ENCODE measurements around the gene UGT1A10.

Gene UGT1A10

GRCh38 chr2:233673896-233674295 lies 37.6 kb downstream of the UGT1A10 start:
- Mint-ChIP-seq H3K4me1 (ENCODE audit: low read depth) (no peaks in the 10 kb centered on the region), H3K4me3 (no peak overlapping the region), H3K36me3 (ENCODE audit: low read depth) (no peaks in the 10 kb centered on the region), H3K27ac (no peak overlapping the region), H3K9me3 (no peaks in the 10 kb centered on the region), H3K27me3 (peaks cover 46% of the 10 kb centered on the region)
- no peak for DNase-seq

DNA sequence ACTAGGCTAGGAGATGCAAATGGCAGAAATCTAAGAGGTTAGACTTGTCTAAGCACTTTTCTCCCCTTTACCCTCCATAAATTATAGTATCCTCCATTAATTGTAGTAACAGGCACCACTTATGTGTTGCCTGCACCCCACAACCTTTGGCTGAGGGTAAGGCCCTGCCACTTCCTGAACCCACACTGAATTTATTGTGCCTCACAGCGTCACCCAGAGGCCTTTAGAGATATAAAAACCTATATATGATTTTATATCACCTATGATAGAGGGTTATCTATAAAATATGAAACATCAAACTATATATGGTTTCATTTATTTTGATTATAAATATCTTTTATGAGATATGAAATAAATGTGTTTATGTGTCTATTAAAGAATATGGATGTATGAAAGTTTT lies 38.1 kb downstream of the UGT1A10 start:
- Mint-ChIP-seq H3K36me3 (ENCODE audit: low read depth) (no peaks in the 10 kb centered on the region), H3K27ac (no peak overlapping the region), H3K4me3 (no peak overlapping the region), H3K9me3 (no peaks in the 10 kb centered on the region), H3K27me3 (peaks cover 47% of the 10 kb centered on the region), H3K4me1 (ENCODE audit: low read depth) (no peaks in the 10 kb centered on the region)
- DNase-seq: no peak

GRCh38 chr2:233674995-233675394 lies 38.7 kb downstream of the UGT1A10 start:
- H3K27ac Mint-ChIP-seq: no peak overlapping the region
- no peaks in the 10 kb centered on the region for H3K4me1 Mint-ChIP-seq (ENCODE audit: low read depth)
- H3K9me3 Mint-ChIP-seq: no peaks in the 10 kb centered on the region
- no peaks in the 10 kb centered on the region for H3K36me3 Mint-ChIP-seq (ENCODE audit: low read depth)
- H3K4me3 Mint-ChIP-seq: no peak overlapping the region
- peaks cover 49% of the 10 kb centered on the region for H3K27me3 Mint-ChIP-seq
- no peak for DNase-seq

DNA sequence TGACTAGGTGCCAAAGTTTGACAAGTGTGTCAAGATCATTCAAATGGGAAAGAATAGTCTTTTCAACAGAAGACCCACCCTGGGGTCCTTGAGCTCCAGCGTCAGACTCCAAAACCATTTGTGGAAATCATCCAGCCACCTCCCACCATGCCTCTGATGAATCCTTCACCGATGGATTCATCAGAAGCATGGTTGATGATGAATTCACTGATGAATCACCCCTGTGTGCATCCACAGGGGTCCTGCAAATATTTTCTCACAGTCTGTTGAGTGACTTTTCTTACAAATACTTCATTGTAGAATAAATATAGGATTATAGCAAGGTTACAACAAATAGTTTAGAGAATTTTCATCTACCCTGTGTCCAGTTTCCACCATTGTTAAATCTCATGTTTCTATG lies 39.8 kb downstream of the UGT1A10 start:
- Mint-ChIP-seq H3K27ac (no peak overlapping the region), H3K27me3 (peaks cover 49% of the 10 kb centered on the region), H3K36me3 (ENCODE audit: low read depth) (no peaks in the 10 kb centered on the region), H3K9me3 (no peaks in the 10 kb centered on the region), H3K4me1 (ENCODE audit: low read depth) (no peaks in the 10 kb centered on the region), H3K4me3 (no peak overlapping the region)
- DNase-seq: no peak

- Mint-ChIP-seq H3K4me3 (no peak overlapping the region), H3K36me3 (ENCODE audit: low read depth) (no peaks in the 10 kb centered on the region), H3K4me1 (ENCODE audit: low read depth) (no peaks in the 10 kb centered on the region), H3K27me3 (peaks cover 31% of the 10 kb centered on the region), H3K9me3 (no peaks in the 10 kb centered on the region), H3K27ac (no peak overlapping the region)
- no peak for DNase-seq
Observed at GRCh38 chr2:233679196-233679595, 42.9 kb downstream of the UGT1A10 start.

DNA sequence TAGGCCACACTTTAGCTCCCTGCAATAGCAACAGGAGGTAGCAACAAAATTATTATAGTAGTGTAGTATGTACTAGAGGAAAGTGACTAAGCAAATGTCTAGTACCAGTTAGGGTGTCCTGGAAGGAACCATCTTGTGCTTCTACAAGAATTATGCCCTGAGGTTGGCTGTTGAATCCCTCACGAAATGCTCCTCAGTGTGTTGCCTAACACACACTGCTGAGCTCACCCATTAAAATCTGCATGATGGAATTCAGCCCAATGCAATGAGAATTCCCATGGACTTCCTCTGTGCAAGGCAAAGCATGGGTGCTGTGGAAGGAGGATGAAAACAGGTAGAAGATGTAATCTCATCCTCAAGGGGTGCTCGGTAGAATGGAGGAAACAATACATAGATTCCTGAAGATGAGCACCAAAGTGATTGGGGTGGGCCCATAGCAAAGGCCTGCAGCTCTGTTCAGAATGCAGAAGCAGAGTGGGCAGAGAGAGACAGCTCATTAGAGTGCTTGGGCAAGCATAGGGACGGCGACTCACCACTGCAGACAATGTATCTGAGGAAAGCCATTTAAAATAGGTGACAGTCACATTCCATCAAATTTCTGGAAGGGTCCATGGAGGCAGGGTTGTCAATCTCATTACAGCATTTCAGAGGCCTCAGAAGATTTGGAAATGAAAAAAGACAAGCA lies 44.3 kb downstream of the UGT1A10 start:
- DNase-seq: no peak
- Mint-ChIP-seq H3K36me3 (ENCODE audit: low read depth) (no peaks in the 10 kb centered on the region), H3K27me3 (peaks cover 33% of the 10 kb centered on the region), H3K27ac (no peak overlapping the region), H3K4me1 (ENCODE audit: low read depth) (no peaks in the 10 kb centered on the region), H3K4me3 (no peak overlapping the region), H3K9me3 (no peaks in the 10 kb centered on the region)

DNA sequence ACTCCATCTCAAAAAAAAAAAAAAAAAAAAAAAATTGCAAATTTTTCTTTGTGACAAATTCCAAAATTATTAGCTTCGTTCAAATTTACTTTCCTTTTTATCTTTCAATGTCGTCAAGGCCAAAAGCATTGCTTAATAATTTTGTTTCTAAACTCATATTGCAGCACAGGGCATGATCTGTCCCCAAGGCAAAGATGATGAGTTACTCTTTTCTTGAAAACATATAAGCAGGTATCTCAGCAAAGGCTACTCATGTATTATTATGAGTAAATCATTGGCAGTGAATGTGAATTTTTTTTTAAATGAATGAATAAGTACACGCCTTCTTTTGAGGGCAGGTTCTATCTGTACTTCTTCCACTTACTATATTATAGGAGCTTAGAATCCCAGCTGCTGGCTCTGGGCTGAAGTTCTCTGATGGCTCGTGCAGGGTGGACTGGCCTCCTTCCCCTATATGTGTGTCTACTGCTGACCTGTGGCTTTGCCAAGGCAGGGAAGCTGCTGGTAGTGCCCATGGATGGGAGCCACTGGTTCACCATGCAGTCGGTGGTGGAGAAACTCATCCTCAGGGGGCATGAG lies 45.4 kb downstream of the UGT1A10 start, which contains the start of gene UGT1A7:
Gene UGT1A7 (plus strand): TSS at position 381 of the 579 bp plus-strand sequence. CDS start 37 bp downstream, at position 418.
- DNase-seq: no peak
- H3K4me3 Mint-ChIP-seq: no peak within 1 kb of the TSS

DNA sequence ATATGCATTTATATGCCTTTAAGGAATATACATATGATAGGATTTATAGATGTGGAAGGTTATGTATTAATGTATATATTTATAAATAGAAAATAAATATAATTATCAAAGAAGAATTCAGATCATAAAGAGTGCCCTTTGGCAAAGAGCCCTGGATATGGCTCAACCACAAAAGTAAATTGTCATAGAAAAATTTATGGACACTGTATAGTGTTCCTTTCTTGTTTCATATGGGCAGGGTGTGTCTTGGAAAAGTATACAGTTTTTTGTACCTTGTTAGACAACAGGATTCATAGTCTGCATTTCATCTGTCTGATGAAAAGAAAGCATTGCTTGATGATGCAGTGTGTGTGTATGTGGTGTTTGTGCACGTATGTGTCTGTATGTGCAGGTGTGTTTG lies 48.4 kb downstream of the UGT1A10 start:
- Mint-ChIP-seq H3K4me3 (no peak overlapping the region), H3K27me3 (peaks cover 19% of the 10 kb centered on the region), H3K9me3 (no peaks in the 10 kb centered on the region), H3K4me1 (ENCODE audit: low read depth) (no peaks in the 10 kb centered on the region), H3K36me3 (ENCODE audit: low read depth) (no peaks in the 10 kb centered on the region), H3K27ac (no peak overlapping the region)
- DNase-seq: no peak

More for the DNA sequence above, 45.4 kb downstream of the UGT1A10 start, which contains the start of gene UGT1A7:
- H3K9me3 Mint-ChIP-seq: no peaks in the 10 kb centered on the region
- no peaks in the 10 kb centered on the region for H3K4me1 Mint-ChIP-seq (ENCODE audit: low read depth)
- H3K27ac Mint-ChIP-seq: no peak within 1 kb of the TSS
- H3K27me3 Mint-ChIP-seq: peaks cover 29% of the 10 kb centered on the region
- H3K36me3 Mint-ChIP-seq (ENCODE audit: low read depth): no peaks in the 10 kb centered on the region

DNA sequence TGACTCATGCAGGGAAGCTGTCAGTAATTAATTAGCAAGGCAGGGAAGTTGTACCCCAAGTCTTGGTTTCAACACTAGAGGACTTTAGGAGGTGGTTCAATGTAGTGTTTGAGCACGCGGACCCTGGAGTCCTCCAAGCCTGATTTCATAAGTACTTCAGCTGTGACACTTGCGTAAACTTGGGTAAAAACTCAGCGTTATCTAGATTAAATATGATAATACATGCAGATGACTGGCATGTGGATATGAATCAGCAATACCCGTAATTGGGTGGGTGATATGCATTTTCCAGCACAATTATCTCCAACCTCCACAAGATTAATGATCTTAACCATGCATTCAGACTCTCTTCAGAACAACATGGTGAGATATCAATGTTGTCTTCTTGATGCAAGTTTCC lies 50.7 kb downstream of the UGT1A10 start:
- Mint-ChIP-seq H3K27ac (no peak overlapping the region), H3K27me3 (peaks cover 14% of the 10 kb centered on the region), H3K4me1 (ENCODE audit: low read depth) (no peaks in the 10 kb centered on the region), H3K4me3 (no peak overlapping the region), H3K36me3 (ENCODE audit: low read depth) (no peaks in the 10 kb centered on the region), H3K9me3 (no peaks in the 10 kb centered on the region)
- DNase-seq: no peak

DNA sequence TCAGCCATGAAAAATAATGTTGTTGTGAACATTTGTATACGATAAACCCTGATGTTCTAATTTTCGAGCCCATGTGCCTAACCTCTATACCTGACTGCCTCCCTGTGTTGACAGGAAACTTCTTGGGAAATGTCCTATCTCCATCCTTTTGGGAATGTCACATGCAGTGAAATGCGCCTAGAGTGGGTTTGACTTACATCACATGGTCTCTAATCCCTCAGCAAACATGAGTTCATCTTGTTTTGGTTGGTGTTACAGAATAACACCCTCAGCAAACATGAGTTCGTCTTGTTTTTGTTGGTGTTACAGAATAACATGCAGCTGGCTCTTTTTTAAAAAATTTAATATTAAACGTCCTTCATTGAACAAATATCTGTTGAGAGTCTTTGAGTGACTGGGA lies 52.1 kb downstream of the UGT1A10 start:
- no peak overlapping the region for H3K4me3 Mint-ChIP-seq
- no peaks in the 10 kb centered on the region for H3K4me1 Mint-ChIP-seq (ENCODE audit: low read depth)
- H3K36me3 Mint-ChIP-seq (ENCODE audit: low read depth): no peaks in the 10 kb centered on the region
- no peaks in the 10 kb centered on the region for H3K9me3 Mint-ChIP-seq
- no peak overlapping the region for H3K27ac Mint-ChIP-seq
- H3K27me3 Mint-ChIP-seq: peaks cover 14% of the 10 kb centered on the region
- no peak for DNase-seq

DNA sequence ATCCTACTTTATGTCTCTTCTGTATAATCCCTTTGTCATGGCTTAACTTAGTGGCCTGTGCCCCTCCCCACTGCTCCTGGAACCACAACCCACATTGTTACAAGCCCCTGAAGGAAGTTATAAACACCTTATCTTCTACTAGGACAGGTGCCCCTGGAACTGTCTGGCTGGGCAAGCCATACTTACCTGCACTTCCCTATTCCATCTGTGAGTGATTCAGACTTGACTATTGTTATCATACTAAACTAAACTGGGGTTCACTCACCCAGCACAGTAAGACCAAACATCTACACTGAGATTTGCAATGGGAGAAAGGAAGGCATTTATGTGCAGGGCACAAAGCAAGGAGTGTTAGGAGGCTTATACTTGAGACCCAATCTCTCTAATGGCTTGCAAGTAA lies 52.8 kb downstream of the UGT1A10 start:
- no peaks in the 10 kb centered on the region for H3K36me3 Mint-ChIP-seq (ENCODE audit: low read depth)
- no peaks in the 10 kb centered on the region for H3K4me1 Mint-ChIP-seq (ENCODE audit: low read depth)
- no peak overlapping the region for H3K4me3 Mint-ChIP-seq
- H3K9me3 Mint-ChIP-seq: no peaks in the 10 kb centered on the region
- no peak for DNase-seq
- H3K27ac Mint-ChIP-seq: no peak overlapping the region
- peaks cover 14% of the 10 kb centered on the region for H3K27me3 Mint-ChIP-seq

GRCh38 chr2:233689501-233689900 lies 53.3 kb downstream of the UGT1A10 start:
- no peaks in the 10 kb centered on the region for H3K36me3 Mint-ChIP-seq (ENCODE audit: low read depth)

GRCh38 chr2:233690444-233690843 lies 54.2 kb downstream of the UGT1A10 start:
- Mint-ChIP-seq H3K4me1 (ENCODE audit: low read depth) (no peaks in the 10 kb centered on the region), H3K36me3 (ENCODE audit: low read depth) (no peaks in the 10 kb centered on the region), H3K27me3 (peaks cover 12% of the 10 kb centered on the region), H3K9me3 (no peaks in the 10 kb centered on the region), H3K4me3 (no peak overlapping the region), H3K27ac (no peak overlapping the region)
- DNase-seq: no peak

More at GRCh38 chr2:233689501-233689900, 53.3 kb downstream of the UGT1A10 start:
- Mint-ChIP-seq H3K27ac (no peak overlapping the region), H3K4me1 (ENCODE audit: low read depth) (no peaks in the 10 kb centered on the region), H3K4me3 (no peak overlapping the region), H3K9me3 (no peaks in the 10 kb centered on the region), H3K27me3 (peaks cover 14% of the 10 kb centered on the region)
- no peak for DNase-seq

- no peak for DNase-seq
- H3K9me3 Mint-ChIP-seq: no peaks in the 10 kb centered on the region
- no peak overlapping the region for H3K4me3 Mint-ChIP-seq
- no peak overlapping the region for H3K27ac Mint-ChIP-seq
- no peaks in the 10 kb centered on the region for H3K4me1 Mint-ChIP-seq (ENCODE audit: low read depth)
- peaks cover 12% of the 10 kb centered on the region for H3K27me3 Mint-ChIP-seq
- no peaks in the 10 kb centered on the region for H3K36me3 Mint-ChIP-seq (ENCODE audit: low read depth)
Observed at GRCh38 chr2:233691443-233692433, 55.5 kb downstream of the UGT1A10 start.
